Loucy (cell line): ENCODE data around the gene CSNK2B.

Experiments
- H2AFZ ChIP-seq: fragments of 200-600 bp; sonication (generic); 2 replicates; pipeline ENCODE4 v1.6.0; 2016; ENCODE audit warnings: antibody characterized with exemption, mild to moderate bottlenecking, low read length, moderate library complexity
- H3F3A ChIP-seq: fragments of 200-600 bp; 2 replicates; pipeline ENCODE4 v1.6.0; 2016; ENCODE audit warnings: antibody characterized with exemption, low read depth, mild to moderate bottlenecking
- H3K27me3 ChIP-seq: fragments of 200-600 bp; sonication (generic); 2 replicates; pipeline ENCODE4 v1.6.1; 2014; ENCODE audit warnings: low read length, mild to moderate bottlenecking; ENCODE audit not compliant: insufficient read depth, poor library complexity, severe bottlenecking
- H3K36me3 ChIP-seq: fragments of 200-600 bp; sonication (generic); 2 replicates; pipeline ENCODE4 v1.6.1; 2016; ENCODE audit warnings: low read length; ENCODE audit not compliant: insufficient read depth
- H3K4me1 ChIP-seq: fragments of 200-600 bp; sonication (generic); 2 replicates; pipeline ENCODE4 v1.5.1; 2014; ENCODE audit warnings: low read length, mild to moderate bottlenecking; ENCODE audit not compliant: insufficient read depth, poor library complexity, severe bottlenecking
- H3K4me2 ChIP-seq: fragments of 200-600 bp; sonication (generic); 2 replicates; pipeline ENCODE4 v1.6.0; 2014; ENCODE audit warnings: antibody characterized with exemption, low read length, low read depth, mild to moderate bottlenecking; ENCODE audit not compliant: poor library complexity, severe bottlenecking
- H3K4me3 ChIP-seq: fragments of 200-600 bp; sonication (generic); 2 replicates; pipeline ENCODE4 v1.5.1; 2014; ENCODE audit warnings: low read length, mild to moderate bottlenecking, mixed read lengths; ENCODE audit not compliant: poor library complexity, severe bottlenecking
- H3K79me2 ChIP-seq: fragments of 200-600 bp; sonication (generic); 2 replicates; pipeline ENCODE4 v1.6.1; 2014; ENCODE audit warnings: low read length; ENCODE audit not compliant: insufficient read depth
- H3K9ac ChIP-seq: fragments of 200-600 bp; sonication (generic); 2 replicates; pipeline ENCODE4 v1.6.0; 2014; ENCODE audit warnings: mild to moderate bottlenecking, low read depth, low read length, moderate library complexity; ENCODE audit not compliant: poor library complexity, severe bottlenecking
- H3K9me2 ChIP-seq: fragments of 200-600 bp; sonication (generic); replicated peaks from 2 replicates; pipeline ENCODE4 v1.6.1; 2016; ENCODE audit warnings: low read depth, low read length, mixed read lengths
- H3K9me3 ChIP-seq: fragments of 200-600 bp; sonication (generic); 2 replicates; pipeline ENCODE4 v1.6.1; 2014; ENCODE audit warnings: mild to moderate bottlenecking, antibody characterized with exemption, low read length, low read depth; ENCODE audit not compliant: insufficient read depth
- H4K20me1 ChIP-seq: fragments of 200-600 bp; sonication (generic); 2 replicates; pipeline ENCODE4 v1.6.0; 2014; ENCODE audit warnings: antibody characterized with exemption, low read length, mild to moderate bottlenecking; ENCODE audit not compliant: insufficient read depth, poor library complexity, severe bottlenecking
- EZH2phosphoT487 ChIP-seq: fragments of 200-600 bp; IDR thresholded peaks from 2 replicates; pipeline ENCODE4 v1.6.1; 2018; ENCODE audit warnings: antibody characterized with exemption, mild to moderate bottlenecking, moderate library complexity, borderline replicate concordance
- TF ChIP-seq, protein P1 (sequence below): fragments of 200-600 bp; sonication (generic); conservative IDR thresholded peaks from 2 replicates; pipeline ENCODE4 v1.5.1; 2014; ENCODE audit warnings: mild to moderate bottlenecking, antibody characterized with exemption, low read length

Gene CSNK2B

DNA sequence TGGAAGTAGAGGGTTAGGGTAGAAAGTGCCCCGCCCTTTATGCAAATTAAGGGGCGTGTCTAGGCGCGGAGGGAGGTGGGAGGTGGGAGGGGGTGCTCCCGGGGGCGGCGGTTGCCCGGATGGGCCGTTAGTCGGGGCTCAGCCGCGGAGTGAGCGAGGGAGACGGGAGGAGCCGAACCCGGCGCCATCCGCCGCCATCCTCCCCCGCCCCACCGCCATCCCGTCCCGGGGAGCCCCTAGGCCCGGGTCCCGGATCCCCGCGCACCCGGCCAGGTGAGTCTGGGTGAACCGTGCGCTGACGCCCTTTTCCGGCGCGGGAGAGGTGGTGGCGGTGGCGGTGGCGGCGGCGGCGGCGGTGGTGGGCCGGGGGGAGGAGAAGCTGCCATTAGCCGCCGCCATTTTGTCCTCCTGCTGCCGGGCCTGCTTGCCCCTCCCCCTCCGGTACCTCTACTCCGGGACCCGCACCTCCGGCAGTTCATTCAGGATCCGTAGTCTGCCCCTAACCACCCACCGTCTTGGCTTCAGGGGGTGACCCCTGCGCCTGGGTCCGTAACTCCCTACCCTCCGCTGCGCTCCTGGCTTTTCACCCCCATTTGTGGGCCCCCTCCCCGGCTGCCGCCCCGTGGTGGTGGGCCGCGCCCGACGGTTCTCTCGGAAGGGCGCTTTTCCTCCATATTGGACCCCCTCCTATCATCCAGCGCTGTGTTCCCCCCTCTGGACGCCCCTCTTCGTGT, 45.1 kb upstream of the CSNK2B start, which contains the start of gene PRRC2A:
Gene PRRC2A, plus strand, starts transcription at position 130 of the 734 bp plus-strand sequence. CDS start 2,075 bp downstream, outside the sequence.
- Histone ChIP-seq H3K79me2 (peaks cover 87% of the 10 kb centered on the region), H3K4me3 (peak within 1 kb of the TSS; percentile 94), H3K4me1 (peaks cover 51% of the 10 kb centered on the region)

DNA sequence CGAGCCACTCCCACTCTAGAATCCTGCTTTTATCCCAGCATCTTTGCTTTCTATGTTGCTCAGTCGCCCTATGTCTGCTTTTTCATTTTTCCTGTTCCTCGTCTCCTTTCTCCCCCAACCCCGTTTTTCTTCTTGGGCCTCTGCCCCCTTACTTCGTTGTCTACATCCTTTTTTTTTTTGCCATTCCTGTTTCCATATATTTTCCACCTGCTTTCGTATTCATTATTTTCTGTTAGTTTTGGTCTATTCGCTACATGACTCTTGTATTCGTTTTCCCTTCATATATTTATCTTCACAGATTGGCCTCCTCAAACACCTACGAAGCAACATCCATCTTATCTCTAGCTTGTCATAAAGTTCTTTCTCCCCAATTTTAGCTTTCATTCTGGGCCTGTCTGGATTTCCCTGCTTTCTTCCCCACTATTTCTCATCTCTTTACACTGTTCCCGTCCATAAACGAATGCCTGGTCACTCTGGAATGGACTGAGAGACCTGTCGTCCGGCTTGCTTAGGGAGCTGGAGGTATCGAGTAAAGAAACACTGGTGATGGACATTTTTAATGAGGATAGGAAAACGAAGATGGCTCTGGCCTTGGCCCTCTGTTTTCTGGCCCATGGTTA, 44.5 kb upstream of the CSNK2B start:
- Histone ChIP-seq H3K79me2 (peaks cover 87% of the 10 kb centered on the region), H3K4me3 (peak overlapping the region; percentile 94), H3K4me1 (peaks cover 49% of the 10 kb centered on the region), H2AFZ (no peak overlapping the region), H3K9me2 (no peaks in the 10 kb centered on the region), H3K36me3 (peaks cover 37% of the 10 kb centered on the region), H3K4me2 (peak overlapping the region; percentile 99), H3K9me3 (no peaks in the 10 kb centered on the region), H3K9ac (peak overlapping the region; percentile 99), H3K27me3 (peaks cover 10% of the 10 kb centered on the region), H4K20me1 (peaks cover 56% of the 10 kb centered on the region), H3F3A (peaks cover 8% of the 10 kb centered on the region; the same call in 1 of the 2 replicates)
- TF ChIP-seq EZH2phosphoT487: no peak
- TF ChIP-seq, protein P1, sequence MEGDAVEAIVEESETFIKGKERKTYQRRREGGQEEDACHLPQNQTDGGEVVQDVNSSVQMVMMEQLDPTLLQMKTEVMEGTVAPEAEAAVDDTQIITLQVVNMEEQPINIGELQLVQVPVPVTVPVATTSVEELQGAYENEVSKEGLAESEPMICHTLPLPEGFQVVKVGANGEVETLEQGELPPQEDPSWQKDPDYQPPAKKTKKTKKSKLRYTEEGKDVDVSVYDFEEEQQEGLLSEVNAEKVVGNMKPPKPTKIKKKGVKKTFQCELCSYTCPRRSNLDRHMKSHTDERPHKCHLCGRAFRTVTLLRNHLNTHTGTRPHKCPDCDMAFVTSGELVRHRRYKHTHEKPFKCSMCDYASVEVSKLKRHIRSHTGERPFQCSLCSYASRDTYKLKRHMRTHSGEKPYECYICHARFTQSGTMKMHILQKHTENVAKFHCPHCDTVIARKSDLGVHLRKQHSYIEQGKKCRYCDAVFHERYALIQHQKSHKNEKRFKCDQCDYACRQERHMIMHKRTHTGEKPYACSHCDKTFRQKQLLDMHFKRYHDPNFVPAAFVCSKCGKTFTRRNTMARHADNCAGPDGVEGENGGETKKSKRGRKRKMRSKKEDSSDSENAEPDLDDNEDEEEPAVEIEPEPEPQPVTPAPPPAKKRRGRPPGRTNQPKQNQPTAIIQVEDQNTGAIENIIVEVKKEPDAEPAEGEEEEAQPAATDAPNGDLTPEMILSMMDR: no peak

More for the DNA sequence above, 45.1 kb upstream of the CSNK2B start, which contains the start of gene PRRC2A:
- Histone ChIP-seq H4K20me1 (peaks cover 49% of the 10 kb centered on the region), H3K9me3 (no peaks in the 10 kb centered on the region), H3K9ac (peak within 1 kb of the TSS; percentile 99), H3K9me2 (no peaks in the 10 kb centered on the region), H3K4me2 (peak within 1 kb of the TSS; percentile 99), H3F3A (peaks cover 8% of the 10 kb centered on the region; the same call in 1 of the 2 replicates), H3K36me3 (peaks cover 30% of the 10 kb centered on the region), H3K27me3 (peaks cover 10% of the 10 kb centered on the region), H2AFZ (peak within 1 kb of the TSS; percentile 68; the same call in 1 of the 2 replicates)
- TF ChIP-seq, protein P1: no peak
- TF ChIP-seq EZH2phosphoT487: no peak

DNA sequence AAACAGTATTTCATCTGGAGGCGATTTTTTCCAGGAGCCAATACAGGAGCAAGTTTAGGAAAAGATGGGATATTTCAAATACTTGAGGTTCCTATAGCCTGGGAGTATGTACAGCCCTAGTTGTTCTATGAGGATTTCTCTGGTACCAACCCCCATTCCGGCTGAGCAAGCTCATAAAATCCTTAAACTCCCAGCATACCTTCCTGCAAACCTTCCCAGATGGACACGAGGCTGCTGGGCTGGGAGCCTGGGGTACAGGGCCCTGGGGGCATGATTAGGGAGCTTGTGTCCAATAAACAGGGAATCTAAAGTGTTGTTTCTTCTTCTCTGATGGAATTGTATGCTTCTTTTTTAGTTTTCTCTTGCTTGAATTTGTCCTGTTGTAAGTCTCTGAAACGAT, 43.9 kb upstream of the CSNK2B start:
- Histone ChIP-seq H3K9ac (peak overlapping the region; percentile 99), H3K4me3 (peak overlapping the region; percentile 94), H3F3A (peaks cover 8% of the 10 kb centered on the region; the same call in 1 of the 2 replicates), H3K4me2 (peak overlapping the region; percentile 99), H3K9me2 (no peaks in the 10 kb centered on the region), H3K27me3 (peaks cover 10% of the 10 kb centered on the region), H3K9me3 (no peaks in the 10 kb centered on the region), H3K79me2 (peaks cover 87% of the 10 kb centered on the region), H4K20me1 (peaks cover 62% of the 10 kb centered on the region), H2AFZ (no peak overlapping the region), H3K36me3 (peaks cover 42% of the 10 kb centered on the region), H3K4me1 (peaks cover 43% of the 10 kb centered on the region)
- no peak for TF ChIP-seq EZH2phosphoT487
- TF ChIP-seq, protein P1: no peak
